HL-60 (cell line): ENCODE data around the gene ALOX12.
"Not testable (repeated sequence)": the region's sequence is repeated elsewhere in the genome, so short reads cannot be mapped to it uniquely, and the experiment has no call there.

Source experiments
- DNase-seq, 2 experiments: peaks; one replicate each; pipeline ENCODE4 v3.0.0-alpha.2; 2010 to 2020; ENCODE audit warnings: low read depth in 1 of 2, low spot score in 1 of 2
- H3K27ac ChIP-seq: fragments of 250-450 bp; sonication (Bioruptor Pico); replicated peaks from 2 replicates; pipeline ENCODE4 v1.5.1; 2020; ENCODE audit warnings: mild to moderate bottlenecking, moderate library complexity
- H3K27me3 ChIP-seq: fragments of 250-450 bp; sonication (Bioruptor Pico); 2 replicates; pipeline ENCODE4 v1.5.1; 2021; ENCODE audit warnings: mild to moderate bottlenecking, moderate library complexity; ENCODE audit not compliant: insufficient read depth, poor library complexity, severe bottlenecking
- H3K4me3 ChIP-seq: replicated peaks from 2 replicates; pipeline ENCODE4 v1.5.1; 2011; ENCODE audit warnings: mild to moderate bottlenecking, control low read depth, low read length; ENCODE audit not compliant: insufficient read depth
- GABPA ChIP-seq: IDR thresholded peaks from 2 replicates; pipeline ENCODE4 v1.6.1; 2012; ENCODE audit warnings: low read depth
- POLR2AphosphoS5 ChIP-seq: IDR thresholded peaks from 2 replicates; pipeline ENCODE4 v1.6.1; 2012; ENCODE audit warnings: low read depth
- SPI1 ChIP-seq: IDR thresholded peaks from 2 replicates; pipeline ENCODE4 v1.6.1; 2012; ENCODE audit warnings: low read depth, mild to moderate bottlenecking, borderline replicate concordance
- TF ChIP-seq, protein P1 (sequence below): IDR thresholded peaks from 2 replicates; pipeline ENCODE4 v1.6.1; 2012; ENCODE audit warnings: low read depth; ENCODE audit not compliant: insufficient replicate concordance
- TF ChIP-seq, protein P2 (sequence below): IDR thresholded peaks from one replicate; pipeline ENCODE4 v1.5.1; 2011; ENCODE audit warnings: low read length, control low read depth, inconsistent platforms; ENCODE audit not compliant: insufficient read depth

Gene ALOX12

DNA sequence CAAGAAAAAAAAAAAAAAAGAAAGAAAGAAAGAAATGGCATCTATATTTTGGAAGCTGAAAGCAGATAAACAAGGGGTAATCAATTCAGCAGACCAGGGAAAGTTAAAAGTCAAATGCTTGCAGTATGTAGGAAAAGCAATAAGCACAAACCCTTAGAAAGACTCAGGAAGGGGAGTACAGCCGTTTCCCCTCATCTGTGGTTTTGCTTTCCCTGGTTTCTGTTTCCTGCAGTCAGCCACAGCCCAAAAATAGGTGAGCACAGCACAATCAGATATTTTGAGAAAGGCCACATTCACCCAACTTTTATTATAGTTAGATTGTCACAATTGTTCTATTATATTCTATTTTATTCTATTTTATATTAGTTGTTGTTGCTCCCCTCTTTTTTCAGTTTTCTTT, 14.4 kb upstream of the ALOX12 start:
- Histone ChIP-seq H3K27ac (no peak overlapping the region), H3K4me3 (no peak overlapping the region), H3K27me3 (no peaks in the 10 kb centered on the region)
- no peak for DNase-seq
- TF ChIP-seq GABPA (no peak), SPI1 (no peak)

DNA sequence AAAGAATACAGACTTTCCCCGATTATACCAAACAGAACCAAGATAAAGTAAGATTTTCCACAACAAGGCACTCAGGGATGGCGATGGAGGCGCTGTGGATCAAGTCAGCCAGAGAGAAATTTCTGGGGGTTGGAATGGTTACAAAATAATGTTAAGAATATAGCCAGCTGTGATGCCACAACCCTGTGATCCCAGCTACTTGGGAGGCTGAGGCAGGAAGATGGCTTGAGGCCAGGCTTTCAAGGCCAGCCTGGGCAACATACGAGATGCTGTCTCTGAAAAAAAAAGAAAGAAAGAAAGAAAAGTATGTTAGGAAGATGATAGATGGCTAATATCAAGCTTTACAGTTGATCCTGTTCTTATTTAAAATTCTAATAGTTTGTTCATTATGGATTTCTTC, 10.6 kb upstream of the ALOX12 start:
- no peak for DNase-seq
- Histone ChIP-seq H3K27me3 (no peaks in the 10 kb centered on the region), H3K4me3 (no peak overlapping the region), H3K27ac (no peak overlapping the region)
- TF ChIP-seq SPI1 = no peak
- no peak for TF ChIP-seq POLR2AphosphoS5
- no peak for TF ChIP-seq GABPA
- TF ChIP-seq, protein P1, sequence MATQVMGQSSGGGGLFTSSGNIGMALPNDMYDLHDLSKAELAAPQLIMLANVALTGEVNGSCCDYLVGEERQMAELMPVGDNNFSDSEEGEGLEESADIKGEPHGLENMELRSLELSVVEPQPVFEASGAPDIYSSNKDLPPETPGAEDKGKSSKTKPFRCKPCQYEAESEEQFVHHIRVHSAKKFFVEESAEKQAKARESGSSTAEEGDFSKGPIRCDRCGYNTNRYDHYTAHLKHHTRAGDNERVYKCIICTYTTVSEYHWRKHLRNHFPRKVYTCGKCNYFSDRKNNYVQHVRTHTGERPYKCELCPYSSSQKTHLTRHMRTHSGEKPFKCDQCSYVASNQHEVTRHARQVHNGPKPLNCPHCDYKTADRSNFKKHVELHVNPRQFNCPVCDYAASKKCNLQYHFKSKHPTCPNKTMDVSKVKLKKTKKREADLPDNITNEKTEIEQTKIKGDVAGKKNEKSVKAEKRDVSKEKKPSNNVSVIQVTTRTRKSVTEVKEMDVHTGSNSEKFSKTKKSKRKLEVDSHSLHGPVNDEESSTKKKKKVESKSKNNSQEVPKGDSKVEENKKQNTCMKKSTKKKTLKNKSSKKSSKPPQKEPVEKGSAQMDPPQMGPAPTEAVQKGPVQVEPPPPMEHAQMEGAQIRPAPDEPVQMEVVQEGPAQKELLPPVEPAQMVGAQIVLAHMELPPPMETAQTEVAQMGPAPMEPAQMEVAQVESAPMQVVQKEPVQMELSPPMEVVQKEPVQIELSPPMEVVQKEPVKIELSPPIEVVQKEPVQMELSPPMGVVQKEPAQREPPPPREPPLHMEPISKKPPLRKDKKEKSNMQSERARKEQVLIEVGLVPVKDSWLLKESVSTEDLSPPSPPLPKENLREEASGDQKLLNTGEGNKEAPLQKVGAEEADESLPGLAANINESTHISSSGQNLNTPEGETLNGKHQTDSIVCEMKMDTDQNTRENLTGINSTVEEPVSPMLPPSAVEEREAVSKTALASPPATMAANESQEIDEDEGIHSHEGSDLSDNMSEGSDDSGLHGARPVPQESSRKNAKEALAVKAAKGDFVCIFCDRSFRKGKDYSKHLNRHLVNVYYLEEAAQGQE = no peak
- TF ChIP-seq, protein P2, sequence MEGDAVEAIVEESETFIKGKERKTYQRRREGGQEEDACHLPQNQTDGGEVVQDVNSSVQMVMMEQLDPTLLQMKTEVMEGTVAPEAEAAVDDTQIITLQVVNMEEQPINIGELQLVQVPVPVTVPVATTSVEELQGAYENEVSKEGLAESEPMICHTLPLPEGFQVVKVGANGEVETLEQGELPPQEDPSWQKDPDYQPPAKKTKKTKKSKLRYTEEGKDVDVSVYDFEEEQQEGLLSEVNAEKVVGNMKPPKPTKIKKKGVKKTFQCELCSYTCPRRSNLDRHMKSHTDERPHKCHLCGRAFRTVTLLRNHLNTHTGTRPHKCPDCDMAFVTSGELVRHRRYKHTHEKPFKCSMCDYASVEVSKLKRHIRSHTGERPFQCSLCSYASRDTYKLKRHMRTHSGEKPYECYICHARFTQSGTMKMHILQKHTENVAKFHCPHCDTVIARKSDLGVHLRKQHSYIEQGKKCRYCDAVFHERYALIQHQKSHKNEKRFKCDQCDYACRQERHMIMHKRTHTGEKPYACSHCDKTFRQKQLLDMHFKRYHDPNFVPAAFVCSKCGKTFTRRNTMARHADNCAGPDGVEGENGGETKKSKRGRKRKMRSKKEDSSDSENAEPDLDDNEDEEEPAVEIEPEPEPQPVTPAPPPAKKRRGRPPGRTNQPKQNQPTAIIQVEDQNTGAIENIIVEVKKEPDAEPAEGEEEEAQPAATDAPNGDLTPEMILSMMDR = no peak

DNA sequence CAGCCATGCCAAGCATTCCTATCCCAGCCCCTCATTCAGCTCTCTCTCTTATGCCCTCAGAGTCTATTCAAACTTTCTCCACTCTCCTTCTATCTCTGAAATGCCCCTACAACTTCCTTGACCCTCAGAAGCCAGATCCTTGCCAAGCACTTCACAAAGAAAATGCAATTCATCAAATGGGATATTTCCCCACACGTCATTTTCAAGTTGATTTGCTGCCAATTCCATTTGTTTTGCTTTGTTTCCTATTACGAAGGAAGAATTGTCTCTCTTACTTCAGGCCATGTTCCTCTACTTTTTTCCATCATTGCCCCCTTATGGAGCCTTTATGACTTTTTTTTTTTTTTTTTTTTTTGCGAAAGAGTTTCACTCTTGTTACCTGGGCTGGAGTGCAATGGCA, 9.2 kb upstream of the ALOX12 start:
- Histone ChIP-seq H3K27me3 (no peaks in the 10 kb centered on the region), H3K4me3 (no peak overlapping the region), H3K27ac (no peak overlapping the region)
- TF ChIP-seq POLR2AphosphoS5 = no peak
- TF ChIP-seq, protein P1 = no peak
- no peak for DNase-seq

DNA sequence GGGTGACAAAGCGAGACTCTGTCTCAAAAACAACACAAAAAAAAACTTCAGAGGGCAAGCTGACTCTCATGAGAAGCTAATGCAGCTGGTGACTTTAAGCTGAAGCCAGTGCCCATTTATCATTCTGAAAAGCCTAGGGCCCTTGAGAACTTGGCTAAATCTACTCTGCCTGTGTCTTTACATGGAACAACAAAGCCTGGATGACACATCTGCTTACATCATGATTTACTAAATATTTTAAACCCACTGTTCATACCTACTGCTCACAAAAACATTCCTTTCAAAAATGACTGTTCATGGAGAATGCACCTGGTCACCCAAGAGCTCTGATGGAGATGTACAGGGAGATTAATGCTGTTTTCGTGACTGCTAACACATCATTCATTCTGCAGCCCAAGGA, 6.1 kb upstream of the ALOX12 start:
- Histone ChIP-seq H3K27me3 (no peaks in the 10 kb centered on the region), H3K27ac (no peak overlapping the region), H3K4me3 (no peak overlapping the region)
- no peak for DNase-seq
- TF ChIP-seq, protein P1 = no peak
- TF ChIP-seq GABPA (no peak), POLR2AphosphoS5 (no peak), SPI1 (no peak)
- TF ChIP-seq, protein P2 = no peak

DNA sequence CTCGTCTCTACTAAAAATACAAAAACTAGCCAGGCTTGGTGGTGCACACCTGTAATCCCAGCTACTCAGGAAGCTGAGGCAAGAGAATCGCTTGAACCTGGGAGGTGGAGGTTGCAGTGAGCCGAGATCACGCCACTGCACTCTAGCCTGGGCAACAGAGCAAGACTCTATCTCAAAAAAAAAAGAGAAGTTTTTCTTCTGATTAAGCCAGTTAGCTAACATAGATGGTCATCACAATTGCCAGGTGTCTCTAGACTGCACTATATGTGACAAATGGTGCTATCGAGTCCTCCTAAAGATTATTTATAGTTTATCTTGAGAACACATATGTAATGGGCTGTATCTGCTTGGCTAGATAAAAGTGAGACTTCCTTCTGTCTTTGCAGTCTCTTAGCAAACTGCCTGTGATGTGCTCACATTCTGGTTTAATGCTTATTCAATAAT, 2.2 kb upstream of the ALOX12 start:
- DNase-seq, H3K27me3 ChIP-seq, H3K4me3 ChIP-seq, H3K27ac ChIP-seq: not testable (repeated sequence)
